ENCODE results near the gene RASL10B. TPM values are rescaled to one million over a fixed set of nuclear protein-coding genes. Genes with fewer than 3 reads are reported as not detected.
A peak's percentile ranks its signal among the peaks of the same experiment; 100 is the strongest.

The RASL10B gene
- total RNA-seq, 4 donors from 2014 or later: 9.9 to 63.8 (median 42.3) TPM

GRCh38 chr17:35752945-35753764, 21.7 kb downstream of the RASL10B start, which contains the start of gene GAS2L2:
Gene GAS2L2, minus strand, starts transcription at chr17:35753239. Its CDS starts 389 bp downstream, at chr17:35752850.
- DNase-seq (ENCODE audit: low spot score) (no peak), ATAC-seq (ENCODE audit: low FRiP score) (no peak)
- no peak for TF ChIP-seq CTCF (IDR thresholded peaks at IDR 0.05)

GRCh38 chr17:35757243-35757642, 25.8 kb downstream of the RASL10B start:
- DNase-seq (ENCODE audit: low spot score) (no peak), ATAC-seq (ENCODE audit: low FRiP score) (no peak)
- TF ChIP-seq CTCF (IDR thresholded peaks at IDR 0.05): no peak

- TF ChIP-seq CTCF (IDR thresholded peaks at IDR 0.05): no peak
- DNase-seq (ENCODE audit: low spot score) (no peak), ATAC-seq (ENCODE audit: low FRiP score) (no peak)
Observed at GRCh38 chr17:35760587-35760986, 29.1 kb downstream of the RASL10B start, which contains the start of gene C17orf50. Gene C17orf50, plus strand, starts transcription at chr17:35760887. Its CDS starts 55 bp downstream, at chr17:35760942.

- no peak for TF ChIP-seq CTCF (IDR thresholded peaks at IDR 0.05)
- DNase-seq (ENCODE audit: low spot score) (no peak), ATAC-seq (ENCODE audit: low FRiP score) (no peak)
Observed at GRCh38 chr17:35761601-35762000, 30.2 kb downstream of the RASL10B start.

DNA sequence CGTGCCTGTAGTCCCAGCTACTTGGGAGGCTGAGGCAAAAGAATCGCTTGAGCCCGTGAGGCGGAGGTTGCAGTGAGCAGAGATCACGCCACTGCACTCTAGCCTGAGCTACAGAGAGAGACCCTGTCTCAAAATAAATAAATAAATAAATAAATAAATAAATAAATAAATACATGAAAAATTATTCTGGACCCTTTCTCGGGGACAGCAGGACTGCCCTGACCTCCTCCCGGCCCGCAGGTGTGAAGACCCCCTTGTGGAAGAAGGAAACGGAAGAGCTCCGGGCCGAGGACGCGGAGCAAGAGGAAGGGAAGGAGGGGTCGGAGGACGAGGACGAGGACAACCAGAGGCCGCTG, 32.3 kb downstream of the RASL10B start:
- ATAC-seq (ENCODE audit: low FRiP score) (no peak), DNase-seq (ENCODE audit: low spot score) (no peak)
- TF ChIP-seq CTCF (IDR thresholded peaks at IDR 0.05): no peak

GRCh38 chr17:35764123-35764991, 32.9 kb downstream of the RASL10B start:
- peak in 2 of 3 donors; percentile 85 to 97 for TF ChIP-seq CTCF (IDR thresholded peaks at IDR 0.05)
- ATAC-seq (ENCODE audit: low FRiP score) (peak; percentile 93), DNase-seq (ENCODE audit: low spot score) (peak; percentile 69)
